Activated naive CD4-positive, alpha-beta T cell treated with Interleukin-2 at 50 U/mL for 16 hours (primary cell): ENCODE data around the gene CUL3.
"Not testable (repeated sequence)": the region's sequence is repeated elsewhere in the genome, so short reads cannot be mapped to it uniquely, and the experiment has no call there.

Experiments
- DNase-seq: peaks from one replicate; pipeline ENCODE4 v3.0.0-alpha.2; 2020

CUL3 gene

DNA sequence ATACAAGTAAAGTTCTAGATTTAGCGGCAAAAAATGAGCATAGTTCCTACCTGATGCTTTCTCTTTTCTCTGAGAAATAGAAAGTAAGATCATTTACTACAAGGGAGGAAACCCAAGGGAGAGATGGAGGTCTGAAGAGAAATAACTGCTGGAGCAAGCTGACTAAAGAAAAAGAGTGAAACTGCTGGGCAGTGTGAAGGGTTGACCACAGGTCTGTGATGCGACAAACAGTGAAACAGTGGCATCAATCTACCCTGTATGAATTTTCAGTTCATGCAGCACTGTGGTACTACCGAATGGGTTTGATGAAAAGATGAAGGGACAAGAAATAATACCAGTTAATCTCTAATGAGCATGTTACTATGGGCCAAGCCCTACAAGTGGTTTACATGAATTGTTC is 52.2 kb downstream of the CUL3 start:
- no peak for DNase-seq

- no peak for DNase-seq
These were observed 52.7 kb downstream of the CUL3 start for GRCh38 chr2:224532441-224532840.

DNA sequence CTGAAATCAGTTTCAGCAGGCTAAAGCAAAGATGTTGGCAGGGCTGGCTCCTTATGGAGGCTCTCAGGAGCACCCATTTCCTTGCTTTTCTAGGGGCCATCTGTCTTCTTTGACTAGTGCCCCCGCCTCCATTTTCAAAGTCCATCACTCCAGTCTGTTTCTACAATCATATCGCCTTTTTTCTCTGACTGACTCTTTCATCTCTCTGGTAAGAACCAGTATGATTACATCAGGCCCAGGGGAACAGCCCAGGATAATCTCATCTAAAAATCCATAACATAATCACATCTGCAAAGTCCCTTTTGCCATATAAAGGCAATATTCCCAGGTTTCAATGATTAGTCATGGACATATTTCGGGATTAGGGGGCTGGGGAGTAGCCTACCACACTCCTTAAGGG is 57.0 kb downstream of the CUL3 start:
- no peak for DNase-seq

DNA sequence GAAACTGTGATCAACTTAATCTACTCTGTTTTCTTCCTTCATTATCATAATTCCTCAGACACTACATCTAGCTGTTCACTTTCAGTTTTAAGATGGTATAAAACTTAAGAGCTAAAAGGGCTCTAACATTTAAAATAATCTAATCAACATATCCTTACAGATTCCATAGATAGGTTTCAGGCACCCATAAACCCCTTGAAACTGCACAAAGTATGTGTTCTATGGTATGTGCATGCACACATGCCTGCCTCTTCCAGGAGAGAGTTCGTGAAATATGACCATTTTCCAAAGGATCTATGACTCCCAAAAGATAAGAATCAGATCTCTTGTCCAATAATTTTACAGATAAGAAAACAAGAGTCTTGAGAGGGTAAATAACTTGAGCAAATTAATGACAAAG is 59.4 kb downstream of the CUL3 start:
- no peak for DNase-seq

DNA sequence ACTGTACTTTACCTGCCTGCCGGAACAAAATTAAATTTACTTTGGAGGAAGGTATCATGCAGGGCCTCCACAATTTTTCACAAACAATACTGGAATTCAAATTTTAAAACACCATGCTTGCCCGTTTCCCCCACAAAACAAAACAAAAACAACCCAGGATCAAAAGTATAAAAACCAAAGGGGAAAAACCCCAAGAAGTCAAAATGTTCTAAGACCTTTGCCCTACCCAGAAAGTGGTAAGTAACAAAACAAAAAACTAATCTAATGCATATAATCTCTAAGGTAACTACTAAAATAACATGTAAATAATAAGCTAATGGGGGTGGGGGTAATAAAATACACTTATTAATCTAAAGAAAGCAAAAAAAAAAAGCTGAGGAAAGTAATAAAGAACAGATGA is 60.5 kb downstream of the CUL3 start:
- DNase-seq = no peak

DNA sequence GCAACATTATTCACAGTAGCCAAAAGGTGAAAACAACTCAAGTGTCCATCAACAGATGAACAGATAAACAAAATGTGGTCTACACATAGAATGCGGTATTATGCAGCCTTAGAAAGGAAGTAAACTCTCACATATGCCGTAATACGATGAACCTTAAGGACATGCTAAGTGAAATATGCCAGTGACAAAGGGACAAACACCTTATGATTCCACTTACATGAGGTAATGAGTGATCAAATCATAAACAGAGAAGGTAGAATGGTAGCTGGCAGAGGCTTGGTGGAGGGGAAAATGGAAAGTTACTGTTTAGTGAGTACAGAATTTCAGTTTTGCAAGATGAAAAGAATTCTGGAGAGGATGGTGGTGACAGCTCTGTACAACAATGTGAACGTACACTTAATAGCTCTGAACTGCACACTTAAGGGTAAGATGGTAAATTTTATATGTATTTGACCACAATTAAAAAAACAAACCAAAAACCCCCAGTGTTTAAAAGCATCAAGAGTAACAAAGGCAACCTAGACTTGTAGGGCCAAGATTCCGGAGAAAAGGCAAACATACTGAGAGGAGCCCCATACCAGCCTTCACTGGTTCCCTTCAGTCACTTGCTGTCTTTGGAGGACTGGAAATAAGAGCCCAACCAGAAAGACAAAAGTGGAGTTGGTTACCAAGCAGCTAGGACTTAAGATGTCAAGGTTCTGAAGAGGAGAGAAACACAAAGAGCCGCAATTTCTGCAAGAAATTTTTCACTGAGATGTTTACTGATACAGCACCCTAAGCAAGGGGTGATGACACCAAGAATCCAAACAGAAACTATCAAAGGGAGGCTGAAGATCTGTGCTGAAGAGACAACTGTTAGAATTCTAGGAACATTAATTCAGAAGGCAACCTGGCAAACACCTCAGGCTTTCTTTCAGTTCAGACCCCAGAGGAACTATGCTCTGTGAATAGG is 61.3 kb downstream of the CUL3 start:
- DNase-seq = no peak

GRCh38 chr2:224522483-224522882 is 62.7 kb downstream of the CUL3 start:
- DNase-seq = not testable (repeated sequence)

DNA sequence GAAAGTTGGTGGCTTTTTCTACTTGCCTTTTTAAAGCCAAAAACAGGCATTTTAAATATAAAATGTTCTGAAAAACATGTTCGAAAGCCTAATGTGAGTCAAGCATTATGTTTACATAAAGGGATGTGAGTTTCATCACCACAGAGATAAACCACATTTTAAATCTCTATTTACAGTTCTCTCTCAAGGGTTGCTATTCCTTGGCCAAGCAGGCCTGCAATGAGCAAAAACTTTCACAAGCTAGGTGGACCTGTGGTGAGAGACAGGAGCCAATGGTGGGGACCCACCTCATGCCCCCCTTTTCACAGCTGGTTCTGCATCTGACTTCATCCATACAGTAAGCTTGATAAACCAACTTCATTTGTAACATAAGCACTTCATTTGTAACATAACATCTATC is 65.1 kb downstream of the CUL3 start:
- peak; percentile 32 for DNase-seq

- no peak for DNase-seq
These were observed 66.2 kb downstream of the CUL3 start for GRCh38 chr2:224518806-224519580.

GRCh38 chr2:224517963-224518362 is 67.2 kb downstream of the CUL3 start:
- no peak for DNase-seq

- not testable (repeated sequence) for DNase-seq
These were observed 68.8 kb downstream of the CUL3 start for GRCh38 chr2:224516393-224516792.

DNA sequence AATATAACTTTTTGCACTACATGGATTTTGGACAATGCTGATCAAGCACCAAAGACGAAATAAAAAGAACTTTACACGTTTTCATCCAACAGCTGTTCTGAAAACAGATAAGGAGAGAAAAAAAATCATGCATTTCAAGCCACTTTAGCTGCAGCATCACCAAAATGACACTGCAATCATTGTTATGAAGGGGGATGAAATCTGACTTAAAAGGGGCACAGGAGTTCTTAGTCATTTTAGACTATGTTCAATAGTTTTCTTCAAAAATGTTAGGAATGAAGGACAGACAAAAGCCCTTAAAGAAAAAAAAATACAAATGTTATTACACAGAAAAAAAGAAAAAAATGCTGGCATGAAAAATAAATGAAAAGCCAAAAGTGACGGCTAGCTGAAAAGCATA is 71.2 kb downstream of the CUL3 start:
- DNase-seq = no peak

DNA sequence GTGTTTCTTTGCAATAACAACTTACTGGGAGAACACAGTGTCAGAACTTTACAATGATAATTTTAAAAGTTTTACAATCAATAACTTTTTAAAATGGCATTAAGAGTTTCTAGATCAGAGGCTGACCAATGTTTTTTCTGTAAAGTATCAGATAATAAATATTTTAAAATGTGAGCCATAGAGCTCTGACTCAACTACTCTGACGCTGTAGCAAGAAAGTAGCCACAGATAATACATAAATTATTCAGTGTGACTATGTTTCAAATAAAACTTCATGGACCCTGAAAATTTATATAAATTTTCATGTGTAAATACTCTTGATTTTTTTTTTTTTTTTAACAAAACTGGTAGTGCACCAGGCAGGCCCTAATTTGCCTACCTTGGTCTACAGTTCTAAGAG is 77.4 kb downstream of the CUL3 start:
- no peak for DNase-seq

DNA sequence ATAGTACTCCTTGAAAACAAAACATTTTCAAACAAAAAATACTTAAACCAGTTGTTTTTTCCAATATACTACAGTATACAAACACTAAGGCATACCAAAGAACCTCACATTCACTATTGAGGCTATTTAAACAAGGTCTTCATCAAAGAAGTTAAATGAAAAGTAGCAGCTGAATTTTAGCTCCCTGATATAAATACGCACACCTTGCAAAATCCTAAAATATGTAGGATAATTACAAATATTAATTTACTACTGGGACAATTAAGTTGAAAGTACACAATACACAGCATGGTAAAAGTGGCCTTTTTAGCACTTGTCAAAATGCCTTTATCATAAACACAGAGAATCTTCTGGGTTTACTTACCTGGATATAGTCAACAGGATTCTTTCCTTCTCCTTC is 78.7 kb downstream of the CUL3 start:
- DNase-seq = no peak

GRCh38 chr2:224498991-224499390 is 86.2 kb downstream of the CUL3 start:
- no peak for DNase-seq

- DNase-seq = no peak
These were observed 92.6 kb downstream of the CUL3 start for GRCh38 chr2:224492531-224492930.

- DNase-seq = not testable (repeated sequence)
These were observed 97.2 kb downstream of the CUL3 start for GRCh38 chr2:224487940-224488339.

DNA sequence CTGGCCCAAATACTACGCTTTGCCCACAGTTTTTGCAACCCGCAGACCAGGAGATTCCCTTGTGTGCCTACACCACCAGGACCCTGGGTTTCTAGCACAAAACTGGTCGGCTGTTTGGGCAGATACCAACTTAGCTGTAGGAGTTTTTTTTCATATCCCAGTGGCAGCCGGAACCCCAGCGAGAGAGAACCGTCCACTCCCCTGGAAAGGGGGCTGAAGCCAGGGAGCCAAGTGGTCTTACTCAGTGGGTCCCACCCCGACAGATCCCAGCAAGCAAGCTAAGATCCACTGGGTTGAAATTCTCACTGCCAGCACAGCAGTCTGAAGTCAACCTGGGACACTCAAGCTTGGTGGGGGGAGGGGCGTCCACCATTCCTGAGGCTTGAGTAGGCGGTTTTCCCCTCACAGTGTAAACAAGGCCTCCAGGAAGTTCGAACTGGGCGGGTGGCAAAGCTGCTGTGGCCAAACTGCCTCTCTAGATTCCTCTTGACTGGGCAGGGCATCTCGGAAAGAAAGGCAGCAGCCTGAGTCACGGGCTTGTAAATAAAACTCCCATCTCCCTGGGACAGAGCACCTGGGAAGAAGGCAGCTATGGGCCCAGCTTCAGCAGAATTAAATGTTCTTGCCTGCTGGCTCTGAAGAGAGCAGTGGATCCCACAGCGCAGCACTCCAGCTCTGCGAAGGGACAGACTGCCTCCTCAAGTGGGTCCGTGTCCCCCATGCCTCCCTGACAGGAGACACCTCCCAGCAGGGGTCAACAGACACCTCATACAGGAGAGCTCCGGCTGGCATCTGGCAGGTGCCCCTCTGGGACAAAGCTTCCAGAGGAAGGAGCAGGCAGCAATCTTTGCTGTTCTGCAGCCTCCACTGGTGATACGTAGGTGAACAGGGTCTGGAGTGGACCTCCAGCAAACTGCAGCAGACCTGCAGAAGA is 99.8 kb downstream of the CUL3 start:
- DNase-seq = not testable (repeated sequence)

GRCh38 chr2:224479826-224480225 is 105.3 kb downstream of the CUL3 start:
- no peak for DNase-seq

DNA sequence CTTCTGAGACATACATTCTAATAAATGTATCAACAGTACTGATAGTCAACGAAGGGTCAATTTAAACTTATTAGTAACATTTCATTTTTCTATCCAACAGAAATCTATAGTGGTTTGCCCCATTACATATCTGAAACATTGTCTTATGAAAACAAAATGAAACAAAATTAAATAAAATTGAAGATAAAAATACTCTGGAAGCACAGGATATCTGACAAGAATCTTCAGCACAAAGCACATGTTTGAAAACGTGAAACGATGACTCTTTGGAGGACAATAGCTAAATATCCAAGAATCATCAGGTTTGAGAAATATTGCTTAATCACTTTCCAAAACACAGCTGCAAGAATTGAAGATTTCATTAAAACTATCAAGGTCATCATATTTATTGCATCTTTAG is 112.3 kb downstream of the CUL3 start:
- DNase-seq = no peak

DNA sequence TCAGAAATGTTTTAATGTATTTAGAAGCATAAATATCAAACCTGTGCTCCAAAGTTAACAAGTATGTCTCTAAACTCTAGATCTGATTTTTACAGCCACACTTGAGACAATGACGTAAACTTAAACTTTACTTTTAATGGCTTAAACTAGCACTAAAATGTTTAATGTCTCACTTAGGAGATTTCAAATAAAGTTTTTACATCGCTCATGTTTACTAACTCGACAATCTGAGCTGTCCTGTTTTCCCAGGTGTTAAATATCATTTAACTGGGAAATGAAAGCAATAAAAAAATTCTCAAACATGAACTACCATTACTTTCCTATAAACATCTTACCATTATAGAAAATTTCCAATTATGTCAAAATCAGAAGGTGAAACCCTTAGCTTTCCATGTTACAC is 113.0 kb downstream of the CUL3 start:
- DNase-seq = no peak

DNA sequence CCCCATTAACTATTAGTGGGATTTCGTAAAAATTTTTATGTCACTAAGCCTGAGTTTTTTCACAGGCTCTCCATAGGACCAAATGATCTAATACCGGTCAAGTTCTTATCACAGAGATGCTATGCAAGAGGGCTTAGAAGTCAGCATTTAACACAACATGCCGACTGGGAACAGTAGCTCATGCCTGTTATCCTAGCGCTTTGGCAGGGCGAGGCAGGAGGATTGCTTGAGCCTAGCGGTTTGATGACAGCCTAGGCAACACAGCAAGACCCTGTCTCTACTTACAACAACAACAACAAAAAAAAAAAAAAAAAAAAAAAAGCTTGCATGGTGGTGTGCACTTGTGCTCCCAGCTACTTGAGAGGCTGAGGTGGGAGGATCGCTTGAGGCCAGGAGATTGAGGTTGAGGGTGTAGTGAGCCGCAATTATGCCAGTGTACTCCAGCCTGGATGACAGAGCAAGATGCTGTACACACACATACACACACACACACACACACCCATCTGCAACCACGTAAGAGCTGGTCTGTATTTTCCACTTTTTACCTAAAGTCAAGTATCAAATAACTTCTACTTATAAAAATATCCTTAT is 115.7 kb downstream of the CUL3 start:
- DNase-seq = no peak
